ENCODE measurements around the gene RIPOR2. TPM values are rescaled to one million over a fixed set of nuclear protein-coding genes. Genes with fewer than 3 reads are reported as not detected.

Gene RIPOR2
- total RNA-seq, 4 donors from 2014 or later, result 8.8 to 27.0 (median 19.0) TPM

DNA sequence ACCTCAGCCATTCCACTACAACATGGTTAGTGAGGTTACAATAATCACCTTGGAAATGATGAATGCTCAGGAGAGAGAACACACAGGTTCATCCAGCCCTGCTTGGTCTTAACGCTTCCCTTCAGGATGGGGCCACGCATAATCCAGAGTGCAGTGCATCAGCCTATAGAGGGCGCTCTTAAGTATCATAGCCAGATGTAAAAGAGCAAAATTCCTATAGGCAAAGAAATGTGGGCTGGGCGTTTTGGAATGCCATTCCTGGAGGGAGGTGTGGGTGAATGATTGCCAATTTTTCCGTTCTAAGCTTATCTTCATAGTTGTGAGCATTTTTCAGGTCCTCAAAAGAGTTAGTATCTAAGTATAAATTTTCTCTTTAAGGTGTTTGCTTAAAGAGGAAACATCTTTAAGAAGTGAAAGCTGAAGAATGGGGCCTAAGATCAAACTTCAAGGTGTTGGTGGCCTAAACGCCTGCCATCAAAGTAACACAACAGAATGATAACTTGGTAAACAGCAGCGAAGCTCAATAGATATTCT is 1.8 kb downstream of the RIPOR2 start:
- no peak for DNase-seq (ENCODE audit: low spot score in 2 of 2)
- peak overlapping the region in 1 of 4 donors; percentile 19 for H3K27ac ChIP-seq
- TF ChIP-seq, protein P1, sequence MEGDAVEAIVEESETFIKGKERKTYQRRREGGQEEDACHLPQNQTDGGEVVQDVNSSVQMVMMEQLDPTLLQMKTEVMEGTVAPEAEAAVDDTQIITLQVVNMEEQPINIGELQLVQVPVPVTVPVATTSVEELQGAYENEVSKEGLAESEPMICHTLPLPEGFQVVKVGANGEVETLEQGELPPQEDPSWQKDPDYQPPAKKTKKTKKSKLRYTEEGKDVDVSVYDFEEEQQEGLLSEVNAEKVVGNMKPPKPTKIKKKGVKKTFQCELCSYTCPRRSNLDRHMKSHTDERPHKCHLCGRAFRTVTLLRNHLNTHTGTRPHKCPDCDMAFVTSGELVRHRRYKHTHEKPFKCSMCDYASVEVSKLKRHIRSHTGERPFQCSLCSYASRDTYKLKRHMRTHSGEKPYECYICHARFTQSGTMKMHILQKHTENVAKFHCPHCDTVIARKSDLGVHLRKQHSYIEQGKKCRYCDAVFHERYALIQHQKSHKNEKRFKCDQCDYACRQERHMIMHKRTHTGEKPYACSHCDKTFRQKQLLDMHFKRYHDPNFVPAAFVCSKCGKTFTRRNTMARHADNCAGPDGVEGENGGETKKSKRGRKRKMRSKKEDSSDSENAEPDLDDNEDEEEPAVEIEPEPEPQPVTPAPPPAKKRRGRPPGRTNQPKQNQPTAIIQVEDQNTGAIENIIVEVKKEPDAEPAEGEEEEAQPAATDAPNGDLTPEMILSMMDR (IDR thresholded peaks at IDR 0.05), result peak in 2 of 5 experiments; percentile 11 to 44
- TF ChIP-seq POLR2A (IDR thresholded peaks at IDR 0.05) (no peak), EP300 (IDR thresholded peaks at IDR 0.05) (no peak)
- H3K27me3 ChIP-seq, result no peaks in the 10 kb centered on the region
- H3K9me3 ChIP-seq, result no peaks in the 10 kb centered on the region
- peaks cover 0 to 35% (median 12%) of the 10 kb centered on the region in 4 donors for H3K4me1 ChIP-seq
- WGBS, 2 donors, result 66 to 67% methylated on average over 7 of the region's 7 CpGs
- no peaks in the 10 kb centered on the region for H3K36me3 ChIP-seq
- peak overlapping the region in 1 of 4 donors; percentile 44 for H3K4me3 ChIP-seq

DNA sequence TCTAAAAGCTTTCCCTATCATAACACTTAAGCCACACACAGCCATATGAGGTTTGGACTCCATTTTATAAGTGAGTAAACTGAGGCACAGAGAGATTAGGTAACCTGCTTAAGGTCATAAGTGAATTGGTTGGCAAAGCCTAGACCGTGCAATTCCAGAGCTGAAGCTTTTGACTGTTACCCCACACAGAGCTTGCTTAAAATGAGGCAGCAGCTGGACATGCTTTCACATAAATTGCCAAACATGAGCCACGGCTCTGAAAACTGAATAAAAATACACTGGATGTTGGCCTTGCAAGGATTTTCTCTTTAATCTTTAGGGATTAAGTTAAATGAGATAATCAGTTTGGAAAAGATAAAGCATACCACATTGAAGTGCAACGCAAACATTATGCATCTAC is 2.5 kb downstream of the RIPOR2 start:
- no peaks in the 10 kb centered on the region for H3K27me3 ChIP-seq
- no peaks in the 10 kb centered on the region for H3K9me3 ChIP-seq
- no peak for DNase-seq (ENCODE audit: low spot score in 2 of 2)
- peak overlapping the region in 1 of 4 donors; percentile 44 for H3K4me3 ChIP-seq
- H3K4me1 ChIP-seq, result peaks cover 0 to 35% (median 13%) of the 10 kb centered on the region in 4 donors
- H3K36me3 ChIP-seq, result no peaks in the 10 kb centered on the region
- H3K27ac ChIP-seq, result peak overlapping the region in 1 of 4 donors; percentile 27
- TF ChIP-seq, protein P1 (IDR thresholded peaks at IDR 0.05), result no peak
- TF ChIP-seq POLR2A (IDR thresholded peaks at IDR 0.05), result no peak
- TF ChIP-seq EP300 (IDR thresholded peaks at IDR 0.05), result no peak
- 67 to 70% methylated on average over 3 of the region's 3 CpGs for WGBS, 2 donors

DNA sequence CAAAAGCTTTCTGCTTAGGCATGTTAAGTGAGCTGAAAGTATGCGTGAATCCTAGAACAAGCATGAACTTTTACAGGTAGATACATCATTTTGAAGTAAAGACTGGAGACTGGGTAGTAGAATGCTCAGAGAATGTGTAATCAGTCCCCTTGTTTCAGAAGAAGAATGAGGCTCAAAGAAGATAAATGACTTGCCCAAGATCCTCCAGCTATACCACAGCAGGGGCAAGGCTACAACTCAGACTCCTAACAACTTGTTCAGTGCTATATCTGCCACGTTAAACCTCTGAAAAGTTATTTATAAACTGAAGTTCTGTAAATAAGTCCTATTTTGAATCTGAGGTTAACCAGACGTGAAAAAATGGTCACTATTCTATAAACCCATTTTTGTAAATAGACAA is 2.9 kb downstream of the RIPOR2 start:
- peak overlapping the region in 1 of 4 donors; percentile 27 for H3K27ac ChIP-seq

DNA sequence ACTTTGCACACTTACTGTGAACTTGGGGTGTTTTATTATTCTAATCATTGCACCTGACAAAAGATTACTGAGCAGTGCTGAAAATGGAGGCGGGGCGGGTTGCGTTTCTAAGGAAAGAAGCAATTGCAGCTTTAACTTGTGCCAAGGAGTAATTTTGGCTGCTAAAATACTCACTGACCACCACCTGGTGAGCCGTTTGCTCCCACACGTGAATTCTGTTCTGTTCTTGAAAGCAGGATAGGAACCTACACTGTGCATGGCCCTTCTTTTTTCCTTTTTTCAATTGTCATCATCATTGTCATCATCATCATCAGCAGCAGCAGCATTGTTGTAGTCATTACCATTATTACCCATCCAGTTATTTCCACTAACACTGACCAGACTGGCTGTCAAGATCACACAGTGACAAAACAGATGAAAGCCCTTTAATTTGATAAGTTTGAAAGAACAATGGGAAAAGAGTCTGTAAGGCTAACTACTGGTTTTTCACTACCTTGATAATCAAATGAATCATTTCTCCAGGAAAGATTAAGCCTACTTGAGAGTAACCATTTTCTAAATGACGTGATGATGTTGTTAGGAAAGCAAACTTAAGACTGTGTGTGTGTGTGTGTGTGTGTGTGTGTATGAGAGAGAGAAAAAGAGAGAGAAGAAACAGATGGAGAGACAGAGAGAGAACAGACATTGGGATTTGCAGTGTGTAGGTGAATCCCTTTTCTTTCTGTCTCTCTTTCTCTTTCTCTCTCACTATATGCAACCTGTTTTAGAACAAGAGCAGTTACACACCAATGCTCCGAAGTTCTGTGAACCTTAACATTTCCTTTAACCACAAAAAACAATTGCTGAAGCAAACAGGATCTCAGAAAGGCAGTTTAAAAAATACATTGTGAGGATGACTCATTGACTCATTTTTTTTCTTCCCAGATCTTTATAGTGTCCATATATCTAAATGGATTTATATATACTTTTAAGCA is 3.8 kb downstream of the RIPOR2 start:
- no peaks in the 10 kb centered on the region for H3K36me3 ChIP-seq
- H3K27ac ChIP-seq, result peak overlapping the region in 1 of 4 donors; percentile 27
- no peak overlapping the region for H3K4me3 ChIP-seq
- 49 to 58% methylated on average over 7 of the region's 7 CpGs for WGBS, 2 donors
- DNase-seq (ENCODE audit: low spot score in 2 of 2), result no peak
- TF ChIP-seq, protein P1 (IDR thresholded peaks at IDR 0.05), result no peak
- no peak for TF ChIP-seq EP300 (IDR thresholded peaks at IDR 0.05)
- TF ChIP-seq POLR2A (IDR thresholded peaks at IDR 0.05), result no peak
- H3K27me3 ChIP-seq, result no peaks in the 10 kb centered on the region
- no peaks in the 10 kb centered on the region for H3K9me3 ChIP-seq
- peaks cover 0 to 35% (median 16%) of the 10 kb centered on the region in 4 donors for H3K4me1 ChIP-seq

More for the DNA sequence above, 2.9 kb downstream of the RIPOR2 start:
- TF ChIP-seq EP300 (IDR thresholded peaks at IDR 0.05) (no peak), POLR2A (IDR thresholded peaks at IDR 0.05) (no peak)
- TF ChIP-seq, protein P1 (IDR thresholded peaks at IDR 0.05), result no peak
- H3K4me3 ChIP-seq, result peak overlapping the region in 1 of 4 donors; percentile 44
- DNase-seq (ENCODE audit: low spot score in 2 of 2), result no peak
- H3K36me3 ChIP-seq, result no peaks in the 10 kb centered on the region
- H3K4me1 ChIP-seq, result peaks cover 0 to 35% (median 15%) of the 10 kb centered on the region in 4 donors
- H3K9me3 ChIP-seq, result no peaks in the 10 kb centered on the region
- 74 to 77% methylated on average over 3 of the region's 3 CpGs for WGBS, 2 donors
- no peaks in the 10 kb centered on the region for H3K27me3 ChIP-seq

DNA sequence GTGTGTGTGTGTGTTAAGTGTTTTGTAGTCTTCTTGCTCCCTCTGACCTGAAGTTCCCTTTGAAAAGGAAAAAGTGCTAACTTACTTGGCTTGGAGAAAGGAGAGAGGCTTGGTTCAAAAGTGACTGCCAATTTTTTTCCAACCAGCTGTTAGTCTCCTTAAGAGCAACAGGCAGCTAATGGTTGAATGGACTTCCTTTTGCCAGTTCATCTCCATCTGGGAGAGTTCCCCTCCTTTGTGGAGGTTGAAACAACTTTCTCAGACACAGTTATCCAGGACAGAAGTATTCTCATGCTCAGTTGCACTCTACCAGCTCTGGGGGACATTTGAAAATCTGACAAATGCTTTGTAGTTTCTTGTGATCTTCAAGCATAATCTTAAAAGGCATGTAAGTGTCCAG is 4.5 kb downstream of the RIPOR2 start:
- TF ChIP-seq POLR2A (IDR thresholded peaks at IDR 0.05) (no peak), EP300 (IDR thresholded peaks at IDR 0.05) (no peak)
- TF ChIP-seq, protein P1 (IDR thresholded peaks at IDR 0.05), result no peak
- Histone ChIP-seq H3K4me3 (no peak overlapping the region), H3K27ac (peak overlapping the region in 1 of 4 donors; percentile 15), H3K4me1 (peaks cover 0 to 35% (median 16%) of the 10 kb centered on the region in 4 donors), H3K36me3 (no peaks in the 10 kb centered on the region), H3K27me3 (no peaks in the 10 kb centered on the region), H3K9me3 (no peaks in the 10 kb centered on the region)
- no peak for DNase-seq (ENCODE audit: low spot score in 2 of 2)

Measured in tibial nerve (tissue), 4 donors.